ENCODE measurements around the gene HELB.

HELB gene

DNA sequence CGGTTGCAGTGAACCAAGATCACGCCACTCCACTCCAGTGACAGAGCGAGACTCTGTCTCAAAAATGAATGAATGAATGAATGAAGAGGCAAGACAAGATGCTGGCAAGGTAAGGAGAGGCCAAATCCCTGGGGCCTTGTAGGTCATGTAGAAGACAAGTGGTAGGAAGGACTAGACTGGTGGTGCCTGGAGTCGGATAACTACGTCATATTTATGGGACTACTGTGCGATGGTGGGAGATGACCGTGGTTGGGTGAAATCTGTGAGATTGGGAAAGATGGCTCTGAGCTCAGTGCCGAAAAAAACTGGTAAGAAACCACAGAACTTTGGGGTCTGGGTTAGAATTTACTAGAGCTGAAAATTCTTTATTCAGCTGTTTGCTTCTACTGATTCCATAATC lies 50.6 kb downstream of the HELB start:
- H3K27me3 ChIP-seq (ENCODE audit: control insufficient read depth, insufficient read depth, low read length), result no peaks in the 10 kb centered on the region
- no peaks in the 10 kb centered on the region for H3K9me3 ChIP-seq (ENCODE audit: control insufficient read depth, low read length)
- H3K9ac ChIP-seq, result no peak overlapping the region
- TF ChIP-seq, protein P1, sequence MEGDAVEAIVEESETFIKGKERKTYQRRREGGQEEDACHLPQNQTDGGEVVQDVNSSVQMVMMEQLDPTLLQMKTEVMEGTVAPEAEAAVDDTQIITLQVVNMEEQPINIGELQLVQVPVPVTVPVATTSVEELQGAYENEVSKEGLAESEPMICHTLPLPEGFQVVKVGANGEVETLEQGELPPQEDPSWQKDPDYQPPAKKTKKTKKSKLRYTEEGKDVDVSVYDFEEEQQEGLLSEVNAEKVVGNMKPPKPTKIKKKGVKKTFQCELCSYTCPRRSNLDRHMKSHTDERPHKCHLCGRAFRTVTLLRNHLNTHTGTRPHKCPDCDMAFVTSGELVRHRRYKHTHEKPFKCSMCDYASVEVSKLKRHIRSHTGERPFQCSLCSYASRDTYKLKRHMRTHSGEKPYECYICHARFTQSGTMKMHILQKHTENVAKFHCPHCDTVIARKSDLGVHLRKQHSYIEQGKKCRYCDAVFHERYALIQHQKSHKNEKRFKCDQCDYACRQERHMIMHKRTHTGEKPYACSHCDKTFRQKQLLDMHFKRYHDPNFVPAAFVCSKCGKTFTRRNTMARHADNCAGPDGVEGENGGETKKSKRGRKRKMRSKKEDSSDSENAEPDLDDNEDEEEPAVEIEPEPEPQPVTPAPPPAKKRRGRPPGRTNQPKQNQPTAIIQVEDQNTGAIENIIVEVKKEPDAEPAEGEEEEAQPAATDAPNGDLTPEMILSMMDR (IDR thresholded peaks at IDR 0.05), result no peak
- H3K4me1 ChIP-seq, result no peaks in the 10 kb centered on the region
- no peak overlapping the region for H3K4me3 ChIP-seq (ENCODE audit: low read depth, low read length)
- no peak overlapping the region for H3K4me2 ChIP-seq (ENCODE audit: low read length)
- H3K36me3 ChIP-seq (ENCODE audit: control insufficient read depth, insufficient read depth, low read length), result no peaks in the 10 kb centered on the region
- H2AFZ ChIP-seq, result no peak overlapping the region
- no peak overlapping the region for H3K27ac ChIP-seq
- no peaks in the 10 kb centered on the region for H3K79me2 ChIP-seq

DNA sequence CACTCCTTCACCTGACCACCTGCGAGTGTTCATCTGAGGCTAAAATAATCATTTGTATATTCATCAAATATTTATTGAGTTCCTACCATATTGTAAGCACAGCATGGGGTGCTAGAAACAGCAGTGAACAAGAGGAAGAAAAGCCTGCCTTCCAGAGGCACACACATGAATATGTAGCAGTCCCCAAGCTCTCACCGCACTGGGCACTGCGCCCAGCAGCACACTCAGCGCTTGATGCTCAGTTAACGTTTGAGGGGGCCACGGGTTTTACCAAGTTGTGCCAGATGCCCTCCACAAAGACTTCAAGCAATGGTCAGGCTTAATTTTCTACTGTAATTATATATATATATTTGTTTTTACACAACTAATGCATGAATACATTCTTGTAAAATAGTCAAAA lies 52.0 kb downstream of the HELB start:
- TF ChIP-seq, protein P1 (IDR thresholded peaks at IDR 0.05), result no peak
- no peak overlapping the region for H2AFZ ChIP-seq
- H3K9ac ChIP-seq, result no peak overlapping the region
- H3K9me3 ChIP-seq (ENCODE audit: control insufficient read depth, low read length), result no peaks in the 10 kb centered on the region
- H3K79me2 ChIP-seq, result no peaks in the 10 kb centered on the region
- H3K36me3 ChIP-seq (ENCODE audit: control insufficient read depth, insufficient read depth, low read length), result no peaks in the 10 kb centered on the region
- no peak overlapping the region for H3K4me2 ChIP-seq (ENCODE audit: low read length)
- H3K4me3 ChIP-seq (ENCODE audit: low read depth, low read length), result no peak overlapping the region
- no peaks in the 10 kb centered on the region for H3K4me1 ChIP-seq
- no peaks in the 10 kb centered on the region for H3K27me3 ChIP-seq (ENCODE audit: control insufficient read depth, insufficient read depth, low read length)
- H3K27ac ChIP-seq, result no peak overlapping the region

DNA sequence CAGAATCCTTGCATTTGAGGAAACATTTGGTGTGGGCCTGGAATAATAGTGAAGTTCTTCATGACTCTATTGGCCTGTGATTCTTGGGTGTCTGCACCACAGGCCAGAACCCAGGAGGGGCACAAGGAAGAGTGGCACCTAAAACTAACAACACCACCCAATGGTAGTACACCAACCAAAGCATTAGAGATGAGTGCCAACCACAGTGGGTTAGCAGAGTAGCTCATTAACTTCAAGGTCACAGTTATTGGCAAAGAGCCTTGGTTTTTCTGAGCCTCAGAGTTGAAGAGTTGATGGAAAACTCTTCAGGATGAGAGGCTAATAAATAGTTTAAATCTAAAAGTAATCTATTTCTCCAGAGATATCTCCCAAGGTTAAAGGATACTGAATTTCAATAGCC lies 57.0 kb downstream of the HELB start:
- Histone ChIP-seq H2AFZ (no peak overlapping the region), H3K4me1 (no peaks in the 10 kb centered on the region), H3K36me3 (ENCODE audit: control insufficient read depth, insufficient read depth, low read length) (no peaks in the 10 kb centered on the region), H3K4me3 (ENCODE audit: low read depth, low read length) (no peak overlapping the region), H3K27me3 (ENCODE audit: control insufficient read depth, insufficient read depth, low read length) (no peaks in the 10 kb centered on the region), H3K79me2 (no peaks in the 10 kb centered on the region), H3K27ac (no peak overlapping the region), H3K9ac (no peak overlapping the region), H3K9me3 (ENCODE audit: control insufficient read depth, low read length) (no peaks in the 10 kb centered on the region), H3K4me2 (ENCODE audit: low read length) (no peak overlapping the region)
- TF ChIP-seq, protein P1 (IDR thresholded peaks at IDR 0.05), result no peak

DNA sequence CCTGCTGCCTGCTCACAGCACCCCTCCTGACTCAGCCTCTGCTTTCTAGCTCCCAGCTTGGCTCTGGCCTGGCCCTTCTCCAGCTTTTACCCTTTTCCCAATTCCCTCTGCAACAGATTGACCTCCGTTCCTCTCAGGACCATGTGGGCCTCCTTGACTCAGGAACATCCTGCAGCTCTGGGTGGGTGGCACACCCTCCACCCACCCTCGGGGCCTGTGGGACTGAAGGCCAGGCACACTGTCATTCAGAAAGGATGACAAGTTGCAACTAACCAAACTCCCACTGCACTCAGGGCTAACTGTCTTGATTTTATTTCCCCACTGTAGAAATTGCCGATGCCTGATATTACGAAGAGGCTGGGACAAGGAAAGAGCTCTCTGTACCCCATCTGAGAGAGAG lies 59.4 kb downstream of the HELB start:
- Histone ChIP-seq H3K79me2 (no peaks in the 10 kb centered on the region), H3K9ac (no peak overlapping the region), H2AFZ (no peak overlapping the region), H3K36me3 (ENCODE audit: control insufficient read depth, insufficient read depth, low read length) (no peaks in the 10 kb centered on the region), H3K9me3 (ENCODE audit: control insufficient read depth, low read length) (no peaks in the 10 kb centered on the region), H3K4me2 (ENCODE audit: low read length) (no peak overlapping the region), H3K4me1 (no peaks in the 10 kb centered on the region), H3K27ac (no peak overlapping the region), H3K4me3 (ENCODE audit: low read depth, low read length) (no peak overlapping the region), H3K27me3 (ENCODE audit: control insufficient read depth, insufficient read depth, low read length) (no peaks in the 10 kb centered on the region)
- TF ChIP-seq, protein P1 (IDR thresholded peaks at IDR 0.05), result no peak

DNA sequence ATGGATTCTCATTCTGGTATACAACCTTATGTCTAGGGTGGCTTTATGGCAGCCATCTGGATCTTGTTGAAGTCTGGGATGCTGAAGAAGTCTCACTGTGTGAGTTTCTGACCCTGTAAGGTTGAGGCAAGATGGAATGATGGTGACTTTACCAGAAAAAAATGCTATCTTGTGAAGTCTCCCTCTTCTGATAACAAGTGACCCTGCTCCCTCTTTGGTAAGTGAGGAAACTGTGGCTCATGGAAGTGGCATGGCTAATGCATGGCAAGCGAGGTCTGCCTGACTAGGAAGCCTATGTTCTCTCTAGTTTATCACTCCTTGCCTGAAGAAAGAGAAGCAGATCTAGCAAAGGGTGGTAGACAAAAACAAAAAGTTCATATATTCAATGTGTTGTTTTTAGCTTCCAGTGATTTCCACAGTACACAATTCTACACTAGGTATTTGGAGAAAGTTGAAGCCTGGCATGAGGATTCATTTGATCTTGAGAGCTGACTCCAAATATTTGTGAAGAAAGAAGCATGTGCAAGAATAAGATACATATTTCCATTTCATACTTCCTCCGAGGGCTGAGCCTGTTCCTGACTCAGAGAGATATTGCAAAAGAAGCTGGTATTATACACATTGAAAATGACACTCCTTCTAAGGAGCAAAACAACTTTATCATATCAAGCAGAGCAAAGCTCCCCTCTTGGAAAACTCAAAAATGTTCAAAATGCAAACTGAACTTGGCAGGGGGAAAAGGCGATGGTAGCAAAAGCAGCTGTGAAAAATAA lies 63.6 kb downstream of the HELB start:
- Histone ChIP-seq H3K4me1 (no peaks in the 10 kb centered on the region), H3K79me2 (no peaks in the 10 kb centered on the region), H3K4me2 (ENCODE audit: low read length) (no peak overlapping the region), H3K36me3 (ENCODE audit: control insufficient read depth, insufficient read depth, low read length) (no peaks in the 10 kb centered on the region), H3K9ac (no peak overlapping the region), H3K27ac (no peak overlapping the region), H3K27me3 (ENCODE audit: control insufficient read depth, insufficient read depth, low read length) (no peaks in the 10 kb centered on the region), H2AFZ (no peak overlapping the region), H3K4me3 (ENCODE audit: low read depth, low read length) (no peak overlapping the region), H3K9me3 (ENCODE audit: control insufficient read depth, low read length) (no peaks in the 10 kb centered on the region)
- TF ChIP-seq, protein P1 (IDR thresholded peaks at IDR 0.05), result no peak

Measured in parathyroid adenoma (tissue), 2 donors.